ENCODE data around the gene SINHCAF.

GRCh38 chr12:31275491-31275890, 50.5 kb downstream of the SINHCAF start:
- no peak for TF ChIP-seq CTCF (IDR thresholded peaks at IDR 0.05)
- no peak for TF ChIP-seq POLR2A (IDR thresholded peaks at IDR 0.05)
- no peak for TF ChIP-seq POLR2AphosphoS5 (IDR thresholded peaks at IDR 0.05; ENCODE audit: insufficient read depth in 1 of 2, low read depth in 1 of 2)

All from vagina (tissue), 2 donors.